ENCODE data around the gene NOP53.

DNA sequence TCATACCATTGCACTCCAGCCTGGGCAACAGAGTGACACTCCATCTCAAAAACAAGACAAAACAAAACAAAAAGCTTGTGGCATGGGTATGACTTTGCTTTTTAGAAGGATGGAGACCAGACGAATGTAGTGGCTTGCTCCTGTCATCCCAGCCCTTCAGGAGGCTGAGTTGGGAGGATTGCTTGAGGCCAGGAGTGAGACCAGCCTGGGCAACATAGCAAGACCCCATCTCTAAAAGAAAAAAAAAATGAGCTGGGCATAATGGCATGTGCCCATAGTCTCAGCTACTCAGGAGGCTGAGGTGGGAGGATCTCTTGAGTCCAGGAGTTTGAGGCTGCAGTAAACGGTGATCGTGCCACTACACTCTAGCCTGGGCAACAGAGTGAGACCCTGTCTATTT, 16.8 kb downstream of the NOP53 start:
- TF ChIP-seq CTCF (optimal IDR thresholded peaks at IDR 0.05 in 1 of 3, IDR thresholded peaks at IDR 0.05 in 1 of 3, conservative IDR thresholded peaks at IDR 0.05 in 1 of 3; ENCODE audit: extremely low read depth in 1 of 3, insufficient read depth in 2 of 3, low read length in 3 of 3) (no peak), EZH2 (IDR thresholded peaks at IDR 0.05; ENCODE audit: low read length) (no peak)

Data from keratinocyte (primary cell).